ENCODE data around the gene LATS2.
"Not testable (repeated sequence)": the region's sequence is repeated elsewhere in the genome, so short reads cannot be mapped to it uniquely, and the experiment has no call there.

LATS2 gene

GRCh38 chr13:20974981-20975585 is 86.3 kb downstream of the LATS2 start:
- FAIRE-seq: no peak
- no peak for TF ChIP-seq CTCF (IDR thresholded peaks at IDR 0.05; ENCODE audit: insufficient read depth, missing control alignments)
- DNase-seq (ENCODE audit: insufficient read length, low spot score): no peak

- DNase-seq (ENCODE audit: insufficient read length, low spot score): no peak
- no peak for FAIRE-seq
- TF ChIP-seq CTCF (IDR thresholded peaks at IDR 0.05; ENCODE audit: insufficient read depth, missing control alignments): no peak
Measured at GRCh38 chr13:20973886-20974425, 87.4 kb downstream of the LATS2 start.

GRCh38 chr13:20972731-20973130 is 88.7 kb downstream of the LATS2 start:
- DNase-seq (ENCODE audit: insufficient read length, low spot score): no peak
- TF ChIP-seq CTCF (IDR thresholded peaks at IDR 0.05; ENCODE audit: insufficient read depth, missing control alignments): no peak
- no peak for FAIRE-seq

GRCh38 chr13:20969182-20969581 is 92.2 kb downstream of the LATS2 start:
- no peak for TF ChIP-seq CTCF (IDR thresholded peaks at IDR 0.05; ENCODE audit: insufficient read depth, missing control alignments)
- no peak for DNase-seq (ENCODE audit: insufficient read length, low spot score)
- FAIRE-seq: no peak

- DNase-seq (ENCODE audit: insufficient read length, low spot score) (no peak), FAIRE-seq (no peak)
- no peak for TF ChIP-seq CTCF (IDR thresholded peaks at IDR 0.05; ENCODE audit: insufficient read depth, missing control alignments)
Measured at GRCh38 chr13:20968745-20969144, 92.6 kb downstream of the LATS2 start.

- DNase-seq (ENCODE audit: insufficient read length, low spot score) (no peak), FAIRE-seq (no peak)
- no peak for TF ChIP-seq CTCF (IDR thresholded peaks at IDR 0.05; ENCODE audit: insufficient read depth, missing control alignments)
Measured at GRCh38 chr13:20967340-20967739, 94.0 kb downstream of the LATS2 start.

- FAIRE-seq (no peak), DNase-seq (ENCODE audit: insufficient read length, low spot score) (no peak)
- TF ChIP-seq CTCF (IDR thresholded peaks at IDR 0.05; ENCODE audit: insufficient read depth, missing control alignments): no peak
Measured at GRCh38 chr13:20964904-20965303, 96.5 kb downstream of the LATS2 start.

- FAIRE-seq; DNase-seq (ENCODE audit: insufficient read length, low spot score): not testable (repeated sequence)
Measured at GRCh38 chr13:20961663-20962062, 99.7 kb downstream of the LATS2 start.

Data from D721Med (cell line).